Measurements from ENCODE around the gene PSORS1C1. TPM values are rescaled to one million over a fixed set of nuclear protein-coding genes. Genes with fewer than 3 reads are reported as not detected.

Gene PSORS1C1
- total RNA-seq, 2 experiments from 2014 or later: not detected

- intact Hi-C loops (cut with micrococcal nuclease; ENCODE audit: unreplicated experiment): no loop called here
- Histone ChIP-seq H2AFZ (ENCODE audit: low read length) (no peak within 1 kb of the TSS), H3K4me1 (ENCODE audit: insufficient read depth, low read length, poor library complexity, severe bottlenecking) (no peaks in the 10 kb centered on the region), H3K9me2 (ENCODE audit: insufficient read depth, low read length) (no peaks in the 10 kb centered on the region), H3K79me2 (ENCODE audit: insufficient read depth, low read depth, low read length) (no peaks in the 10 kb centered on the region), H4K20me1 (ENCODE audit: insufficient read depth, low read length) (no peaks in the 10 kb centered on the region), H3K4me3 (ENCODE audit: low read depth, low read length, poor library complexity, severe bottlenecking) (no peak within 1 kb of the TSS), H3K9me3 (ENCODE audit: low read length) (no peaks in the 10 kb centered on the region), H3K4me2 (ENCODE audit: low read length) (no peak within 1 kb of the TSS), H3K36me3 (ENCODE audit: insufficient read depth, low read length) (no peaks in the 10 kb centered on the region), H3K27ac (ENCODE audit: low read depth, low read length, poor library complexity, severe bottlenecking) (no peak within 1 kb of the TSS)
- no TSS peak for BruUV-seq (replicated peaks)
- ChIA-PET POLR2A (no interaction called here), CTCF (ENCODE audit: unreplicated experiment) (no interaction called here)
- DNase-seq (ENCODE audit: low spot score): no peak
- no peak for TF ChIP-seq CTCF (conservative IDR thresholded peaks at IDR 0.05; ENCODE audit: low read length)
- TF ChIP-seq EZH2phosphoT487 (IDR thresholded peaks at IDR 0.05; ENCODE audit: borderline replicate concordance, low read depth, low read length): no peak
Observed at GRCh38 chr6:31112478-31112877, 2.1 kb upstream of the PSORS1C1 start, which contains the start of gene C6orf15. C6orf15 (minus strand) TSS chr6:31112575; CDS start chr6:31112555, 20 bp downstream.

GRCh38 chr6:31113861-31114540 lies 599 bp upstream of the PSORS1C1 start:
- H3K4me2 ChIP-seq (ENCODE audit: low read length): no peak overlapping the region
- ChIA-PET CTCF (ENCODE audit: unreplicated experiment) (no interaction called here), POLR2A (no interaction called here)
- H3K27ac ChIP-seq (ENCODE audit: low read depth, low read length, poor library complexity, severe bottlenecking): no peak overlapping the region
- H4K20me1 ChIP-seq (ENCODE audit: insufficient read depth, low read length): no peaks in the 10 kb centered on the region
- H3K79me2 ChIP-seq (ENCODE audit: insufficient read depth, low read depth, low read length): no peaks in the 10 kb centered on the region
- TF ChIP-seq EZH2phosphoT487 (IDR thresholded peaks at IDR 0.05; ENCODE audit: borderline replicate concordance, low read depth, low read length) (no peak), CTCF (conservative IDR thresholded peaks at IDR 0.05; ENCODE audit: low read length) (no peak)
- H3K9me3 ChIP-seq (ENCODE audit: low read length): no peaks in the 10 kb centered on the region
- H3K36me3 ChIP-seq (ENCODE audit: insufficient read depth, low read length): no peaks in the 10 kb centered on the region
- DNase-seq (ENCODE audit: low spot score): no peak
- BruUV-seq (replicated peaks): no TSS peak
- H3K4me3 ChIP-seq (ENCODE audit: low read depth, low read length, poor library complexity, severe bottlenecking): no peak overlapping the region
- H2AFZ ChIP-seq (ENCODE audit: low read length): no peak overlapping the region
- no peaks in the 10 kb centered on the region for H3K4me1 ChIP-seq (ENCODE audit: insufficient read depth, low read length, poor library complexity, severe bottlenecking)
- intact Hi-C loops (cut with micrococcal nuclease; ENCODE audit: unreplicated experiment): no loop called here
- H3K9me2 ChIP-seq (ENCODE audit: insufficient read depth, low read length): no peaks in the 10 kb centered on the region

All from OCI-LY7 (cell line).